Activated naive CD8-positive, alpha-beta T cell treated with anti-CD3 and anti-CD28 coated beads, Interleukin-2, amount 50 U/mL, for 16 hours (primary cell): ENCODE results near the gene IDS.
"Not testable (repeated sequence)": the region's sequence is repeated elsewhere in the genome, so short reads cannot be mapped to it uniquely, and the experiment has no call there.

Experiments used
- DNase-seq: peaks from one replicate; pipeline ENCODE4 v3.0.0-alpha.2; 2020; ENCODE audit warnings: low read depth, low spot score

IDS gene

DNA sequence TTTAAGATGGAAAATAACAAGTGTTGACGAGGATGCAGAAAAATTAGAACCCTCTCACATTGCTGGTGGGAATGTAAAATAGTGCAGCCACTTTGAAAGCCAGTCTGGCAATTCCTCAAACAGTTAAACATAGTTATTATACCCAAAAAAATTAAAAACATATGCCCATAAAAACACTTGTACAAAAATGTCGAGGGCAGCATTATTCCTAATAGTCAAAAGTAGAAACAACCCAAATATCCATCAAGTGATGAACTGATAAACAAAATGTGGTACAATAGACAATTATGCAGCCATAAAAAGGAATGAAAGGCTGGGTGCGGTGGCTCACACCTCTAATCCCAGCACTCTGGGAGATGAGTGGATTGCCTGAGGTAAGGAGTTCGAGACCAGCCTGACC, 6.3 kb downstream of the IDS start:
- DNase-seq: no peak

DNA sequence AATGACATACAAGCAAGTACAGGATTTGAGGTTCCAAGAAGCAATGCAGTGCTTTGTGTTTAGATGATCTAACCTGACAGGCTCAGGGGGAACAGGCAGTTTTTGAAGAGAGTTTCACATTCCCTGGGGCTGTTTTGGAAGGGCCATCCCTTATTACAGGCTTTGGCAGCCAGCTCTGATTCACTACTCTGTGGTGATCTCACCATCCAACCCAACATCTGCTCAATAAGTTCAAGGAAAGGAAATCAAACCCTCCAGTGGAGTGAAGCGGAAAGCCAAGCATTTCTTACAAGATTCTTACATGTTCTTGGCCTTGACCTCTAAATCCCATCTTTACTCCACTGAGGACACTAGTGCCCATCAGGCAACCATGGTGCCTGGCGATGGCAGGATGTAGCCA, 7.5 kb downstream of the IDS start:
- no peak for DNase-seq

DNA sequence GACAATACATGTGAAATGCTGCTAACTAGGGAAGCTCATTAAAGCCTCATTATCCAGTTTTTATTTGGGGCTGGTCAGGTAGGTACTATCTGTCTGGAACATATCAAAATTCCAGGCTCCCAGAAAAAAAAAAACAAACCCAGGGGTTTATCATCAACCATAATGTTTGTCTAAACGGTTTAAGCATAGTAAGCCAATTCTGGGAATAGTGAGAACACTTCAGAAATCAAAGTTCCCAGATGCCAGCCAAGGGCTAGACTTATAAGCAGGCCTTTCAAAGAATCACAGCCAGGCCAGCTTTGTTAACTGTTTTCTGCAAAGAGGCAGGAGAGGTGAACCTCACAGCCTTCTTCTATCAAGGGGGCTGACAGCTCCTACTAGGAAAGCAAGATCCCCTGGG, 8.1 kb downstream of the IDS start:
- no peak for DNase-seq

DNA sequence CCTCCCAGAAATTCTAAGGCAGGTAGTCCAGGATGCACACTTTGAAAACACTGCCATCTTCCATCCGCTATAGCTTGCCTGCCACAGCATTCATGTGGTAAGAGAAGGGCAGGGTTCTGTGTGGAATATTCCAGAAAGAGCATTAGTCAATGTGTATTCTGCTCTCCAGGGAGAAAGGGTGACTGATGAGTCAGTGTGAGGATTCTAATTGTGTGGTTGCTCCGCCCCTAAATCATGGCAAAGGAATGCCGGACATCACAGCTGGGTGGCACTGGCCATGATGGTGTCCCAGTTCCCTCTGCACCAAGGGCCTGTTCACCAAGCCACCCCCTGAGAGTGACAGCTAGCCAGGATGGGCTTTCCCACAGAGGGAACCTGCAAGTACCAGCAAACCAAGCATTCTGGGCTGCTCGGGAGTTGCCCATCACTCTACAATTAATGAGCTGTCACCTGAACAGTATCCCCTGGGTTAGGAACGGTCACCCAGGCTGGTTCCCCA, 9.5 kb downstream of the IDS start:
- DNase-seq: no peak

DNA sequence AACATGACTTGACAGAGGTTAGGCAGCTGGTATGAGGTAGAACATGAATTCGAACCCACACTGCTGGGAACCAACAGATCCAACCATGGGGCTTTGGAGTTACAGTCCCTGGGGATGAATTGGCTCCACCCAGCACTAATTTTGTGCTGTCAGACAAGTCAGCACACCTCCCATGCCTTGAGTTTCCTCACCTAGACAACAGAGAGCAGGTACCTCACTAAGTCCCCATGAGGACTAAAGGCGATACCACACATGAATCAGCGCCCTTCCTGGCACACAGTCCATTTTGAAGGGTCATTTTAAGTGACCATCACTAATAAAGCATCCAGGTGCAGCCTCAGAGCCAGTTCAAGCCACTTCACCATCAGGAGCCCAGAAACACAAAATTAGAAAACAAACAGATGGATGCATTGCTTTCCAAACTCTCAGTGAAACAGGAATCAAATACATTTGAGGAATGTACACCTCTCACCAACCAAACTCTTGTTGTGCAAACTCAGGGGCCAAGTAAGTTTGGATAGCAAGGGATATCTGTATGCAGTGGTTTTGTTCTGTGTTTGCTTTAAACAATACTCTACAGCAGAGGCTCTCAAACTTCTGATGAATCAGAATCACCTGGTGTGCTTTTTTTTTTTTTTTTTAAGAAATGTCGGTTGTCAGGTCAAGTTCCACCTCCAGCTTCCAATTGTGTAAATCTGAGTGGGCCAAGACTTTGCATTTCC, 10.1 kb downstream of the IDS start:
- no peak for DNase-seq

DNA sequence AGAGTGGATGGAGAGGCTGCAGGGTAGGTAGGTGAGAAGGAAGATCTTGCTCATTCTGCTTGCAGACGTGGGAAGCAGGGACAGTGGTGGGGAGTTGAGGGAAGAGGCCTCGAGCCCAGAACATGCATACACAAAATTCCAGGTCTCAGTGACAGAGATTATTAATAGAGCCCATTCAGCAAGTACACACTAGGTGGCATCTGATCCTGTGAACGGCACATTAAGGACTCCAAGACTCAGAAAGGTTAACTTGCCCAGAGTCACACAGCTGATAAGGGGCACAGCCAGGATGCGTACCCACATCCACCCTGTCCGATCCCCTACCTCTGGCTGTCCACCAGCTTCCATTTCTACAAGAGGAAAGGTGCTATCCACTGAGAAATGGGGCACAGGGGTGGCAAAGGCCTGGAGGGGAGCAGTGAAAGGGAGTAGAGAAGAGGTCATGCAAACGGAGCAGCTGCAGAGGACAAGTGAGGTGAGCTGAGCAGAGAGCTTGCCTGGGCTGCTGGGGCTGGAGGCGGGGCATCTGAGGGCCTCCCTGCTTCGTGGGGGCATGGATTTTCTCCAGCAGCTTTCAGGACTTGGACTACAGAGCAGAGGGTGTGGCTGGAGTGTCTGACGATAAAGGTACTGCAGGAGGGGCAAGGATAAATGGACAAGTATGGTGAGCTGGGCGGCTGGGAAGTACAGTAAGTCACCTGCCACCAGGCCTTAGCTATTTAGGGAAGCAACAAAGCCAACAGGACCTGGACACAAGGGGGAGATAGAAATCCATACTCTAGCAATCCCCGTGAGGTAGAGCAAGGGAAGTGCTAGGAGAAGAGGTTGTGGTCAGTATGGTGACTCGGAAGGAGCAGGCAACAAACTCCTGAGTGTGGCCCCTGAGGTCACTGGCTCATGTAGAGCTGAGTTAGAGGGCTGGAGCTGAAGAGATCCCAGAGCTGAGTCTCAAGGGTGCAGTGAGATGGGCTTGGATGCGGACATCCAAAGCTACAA, 11.2 kb downstream of the IDS start:
- no peak for DNase-seq

DNA sequence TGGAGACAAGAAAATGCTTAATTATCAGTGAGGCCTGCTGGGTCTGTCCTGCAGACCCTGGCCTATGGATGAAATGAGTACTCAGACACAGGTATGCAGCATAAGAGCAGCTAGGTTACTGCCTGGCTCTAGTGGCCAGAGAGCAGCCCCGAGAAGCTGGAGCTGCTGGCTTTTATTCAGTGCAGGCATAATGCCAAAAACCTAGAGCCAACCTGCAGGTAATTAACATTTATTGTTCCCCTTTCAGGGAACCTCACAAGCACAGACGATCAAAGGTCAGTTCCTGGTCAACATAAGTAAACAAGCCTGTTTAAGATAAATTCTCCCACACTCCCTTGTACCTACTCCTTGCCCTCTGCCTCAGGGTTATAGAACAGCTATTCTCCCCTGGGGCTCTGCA, 13.3 kb downstream of the IDS start:
- DNase-seq: no peak

DNA sequence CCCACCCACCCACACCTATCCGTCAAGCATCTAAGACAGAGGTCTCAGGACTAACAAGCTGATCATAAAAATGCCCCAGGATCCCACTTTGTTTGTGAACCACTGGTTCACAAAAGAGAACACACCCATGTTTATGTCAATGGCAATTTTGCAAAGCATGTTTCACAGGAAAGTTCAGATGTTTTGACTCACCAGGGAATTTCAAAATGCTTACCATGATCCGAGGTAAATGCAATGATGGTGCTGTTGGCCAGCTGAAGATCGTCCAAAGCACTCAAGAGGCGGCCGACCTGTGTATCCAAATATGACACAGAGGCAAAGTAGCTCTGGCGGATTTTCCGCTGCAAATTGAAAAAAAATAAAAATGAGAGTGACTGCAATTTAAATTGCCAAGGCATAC, 15.0 kb downstream of the IDS start:
- no peak for DNase-seq

DNA sequence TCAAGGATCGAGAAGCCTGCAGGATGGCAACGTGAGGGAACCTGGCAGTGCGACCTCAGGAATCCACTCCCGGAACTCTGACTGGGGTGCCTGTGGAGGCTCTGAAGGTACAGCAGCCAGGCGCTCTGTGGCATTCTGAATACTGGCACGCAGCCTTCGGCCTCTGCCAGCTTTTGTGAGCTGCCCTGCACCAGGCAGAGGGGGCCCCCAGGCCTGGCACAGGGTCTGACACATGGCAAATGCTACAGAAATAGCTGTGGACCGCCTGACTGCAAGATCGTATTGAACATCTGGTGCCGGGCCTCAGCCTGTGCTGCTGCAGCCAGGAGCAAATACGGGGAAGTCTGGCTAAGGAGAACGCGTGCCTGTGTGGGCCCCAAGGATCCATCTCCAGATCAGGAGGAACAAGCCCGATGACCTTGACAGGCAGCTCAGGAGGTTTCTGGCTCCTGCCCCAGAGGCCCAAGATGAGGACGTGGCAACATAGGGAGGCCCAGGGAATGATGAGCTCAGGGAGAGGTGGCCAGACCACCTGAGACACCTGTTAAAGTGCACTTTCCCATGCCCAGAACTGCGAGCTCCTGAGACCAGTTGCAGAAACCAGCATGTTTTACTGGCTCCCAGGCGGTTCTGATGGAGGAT, 16.6 kb downstream of the IDS start:
- not testable (repeated sequence) for DNase-seq

DNA sequence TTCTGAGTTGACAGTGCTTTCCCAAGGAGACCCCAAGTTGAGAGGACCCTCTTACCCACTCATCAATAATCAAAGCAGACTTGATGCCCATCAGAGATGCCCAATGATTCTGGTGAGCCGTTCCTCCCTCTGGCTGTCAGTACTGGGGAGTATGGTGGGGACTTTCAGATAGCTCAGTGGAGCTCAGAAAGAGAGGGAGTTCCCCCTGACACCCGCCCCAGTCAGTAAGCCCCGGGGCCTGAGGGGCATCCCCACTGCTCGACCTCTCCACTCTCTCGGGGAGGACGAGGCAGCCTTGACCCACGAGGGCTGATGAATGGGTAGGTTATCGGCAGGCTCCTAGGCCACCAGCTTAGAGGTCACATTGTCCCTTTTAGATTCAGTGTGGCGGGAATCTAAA, 17.1 kb downstream of the IDS start:
- not testable (repeated sequence) for DNase-seq

DNA sequence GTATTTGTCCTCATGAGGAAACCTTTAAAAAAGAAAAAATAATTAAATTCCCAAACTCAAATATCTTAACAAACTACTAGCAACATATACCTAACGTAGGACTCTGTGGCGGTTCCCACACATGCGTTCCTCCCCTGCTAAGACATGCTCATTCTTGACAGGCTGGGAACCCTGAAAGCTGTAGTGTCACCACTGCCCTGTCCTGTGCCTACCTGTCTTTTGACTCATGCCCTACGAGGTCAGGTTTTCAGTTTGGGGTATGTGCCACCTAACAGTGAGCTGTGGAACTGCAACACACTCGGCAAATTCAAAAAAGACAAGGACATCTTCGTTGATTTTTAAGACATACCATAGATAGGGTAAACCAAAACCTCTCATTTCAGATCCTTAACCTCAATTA, 17.8 kb downstream of the IDS start:
- no peak for DNase-seq

DNA sequence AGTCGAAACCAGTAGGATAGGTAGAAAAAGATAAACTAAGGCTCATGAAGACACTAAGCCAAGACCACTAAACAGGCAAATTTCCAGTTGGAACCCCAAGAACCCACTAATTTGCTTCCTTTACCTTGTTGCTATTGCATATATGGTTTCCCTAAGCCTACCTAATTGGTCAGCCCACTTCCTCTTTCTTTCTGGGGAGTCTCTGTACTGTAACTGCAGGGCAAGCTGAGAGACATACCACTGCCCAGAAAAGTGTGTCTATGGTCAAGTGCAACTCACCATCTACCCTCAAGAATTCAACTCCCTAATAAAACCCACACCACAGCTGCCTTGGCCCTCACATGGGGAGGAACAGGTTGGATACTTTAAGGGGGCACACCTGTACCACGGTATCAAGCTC, 28.6 kb downstream of the IDS start:
- DNase-seq: no peak

DNA sequence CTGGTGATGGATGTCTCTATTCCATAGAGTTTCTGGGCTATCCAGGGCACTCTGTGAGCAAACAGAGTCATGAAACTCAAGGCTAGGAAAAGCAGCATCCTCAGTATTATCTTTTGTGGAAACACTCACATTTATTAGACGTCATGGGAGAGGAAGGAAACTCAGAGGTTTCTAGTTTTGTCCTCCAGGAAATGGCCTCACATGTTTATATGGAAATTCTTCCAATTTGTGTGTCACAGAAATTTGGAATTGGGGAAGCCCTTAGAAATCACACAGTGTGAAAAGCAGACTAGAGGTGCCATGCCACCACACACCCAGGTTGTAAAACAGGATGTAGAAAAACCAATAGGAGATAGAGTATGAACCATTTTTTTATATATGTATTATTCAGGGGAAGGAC, 31.1 kb downstream of the IDS start:
- no peak for DNase-seq

DNA sequence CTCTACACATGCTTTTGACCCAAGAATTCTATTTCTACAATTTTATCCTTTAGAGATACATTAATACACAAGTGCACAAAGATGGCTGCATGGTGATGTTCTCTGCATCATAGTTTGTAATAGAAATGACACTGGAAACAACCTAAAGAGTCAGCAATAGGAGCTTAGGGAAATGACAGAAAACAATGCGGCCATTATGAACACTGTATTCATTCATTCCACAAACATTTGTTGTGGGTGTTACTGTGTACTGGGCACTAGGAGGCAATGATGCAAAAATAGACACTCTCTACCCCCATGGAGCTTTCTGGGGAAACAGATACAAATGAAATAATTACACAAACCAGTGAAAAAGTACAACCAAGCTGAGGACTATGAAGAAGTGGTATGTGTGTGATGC, 32.0 kb downstream of the IDS start:
- DNase-seq: no peak

DNA sequence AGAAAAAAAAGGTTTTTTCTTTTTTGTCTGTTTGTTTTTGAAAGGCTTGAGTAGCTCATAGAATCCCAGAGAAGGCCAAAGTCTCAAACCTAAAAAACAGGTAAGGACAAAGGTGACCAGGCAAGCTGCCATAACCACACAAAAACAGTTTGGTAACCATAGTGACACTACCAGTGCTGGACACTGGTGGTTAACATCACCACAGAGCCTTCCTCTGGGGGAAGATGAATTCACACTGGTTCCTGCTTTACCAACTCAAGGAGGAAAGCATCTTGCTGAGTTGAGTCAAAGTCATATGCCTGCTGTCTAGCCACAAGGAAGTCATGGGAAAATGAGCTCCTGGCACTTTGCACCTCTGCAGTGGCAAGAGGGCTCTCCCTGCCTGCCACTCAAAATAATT, 32.5 kb downstream of the IDS start:
- DNase-seq: no peak

DNA sequence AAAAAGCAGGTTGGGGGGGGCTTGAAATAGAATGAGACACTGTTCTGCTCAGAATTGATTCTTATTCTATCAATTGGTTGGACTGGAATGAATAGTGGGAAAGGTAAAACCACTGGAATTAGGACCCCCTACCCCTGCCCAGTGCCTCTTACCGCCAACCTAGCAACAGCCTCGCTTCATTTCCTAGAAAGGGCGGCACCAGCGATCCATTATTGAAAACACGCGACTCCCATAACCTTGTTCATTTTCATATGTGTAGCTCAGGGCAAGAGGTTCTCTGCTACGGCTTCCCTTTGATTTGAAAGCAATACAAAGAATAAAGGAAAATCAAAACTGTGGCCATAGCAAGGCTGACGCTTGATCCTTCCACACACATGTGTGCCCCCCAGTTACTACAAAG, 33.7 kb downstream of the IDS start:
- DNase-seq: no peak

DNA sequence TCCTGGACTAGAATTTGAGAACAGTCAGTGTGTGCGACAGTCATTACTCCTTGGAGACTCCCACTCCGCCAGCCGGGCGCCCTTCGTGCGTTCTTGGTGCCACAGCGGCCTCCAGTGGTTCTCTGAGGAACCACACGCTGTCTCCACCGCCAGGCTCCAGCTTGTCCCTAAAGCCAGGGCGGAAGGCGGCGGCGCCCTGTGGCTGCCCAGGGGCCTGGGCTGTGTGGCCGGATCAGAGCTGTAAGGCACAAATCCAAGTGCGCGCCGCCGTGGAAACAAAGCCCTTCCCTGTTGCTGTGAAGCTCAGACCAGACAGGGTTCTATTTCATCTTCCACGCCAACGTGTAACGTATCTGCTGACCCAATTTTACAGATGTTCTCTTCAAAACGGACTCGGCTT, 34.2 kb downstream of the IDS start:
- peak; percentile 1 for DNase-seq

DNA sequence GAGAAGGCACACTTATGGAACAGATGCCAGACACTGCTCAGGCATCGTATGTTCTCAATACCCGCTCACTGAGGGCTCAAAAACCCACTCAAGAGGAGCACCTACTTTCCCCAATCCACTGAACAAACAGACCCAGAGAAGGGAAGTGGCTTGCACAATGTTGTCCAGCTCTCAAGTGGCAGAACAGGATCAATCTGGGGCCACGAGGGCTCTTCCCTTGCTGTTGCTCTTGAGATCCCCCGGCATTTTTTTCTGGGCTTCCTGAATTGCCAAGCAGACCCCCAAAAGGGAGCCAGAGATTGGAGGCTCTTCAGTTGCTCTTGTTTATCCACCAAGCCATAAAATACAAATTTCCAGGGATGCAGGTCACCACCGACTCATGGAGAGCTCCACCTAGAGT, 35.7 kb downstream of the IDS start:
- no peak for DNase-seq

DNA sequence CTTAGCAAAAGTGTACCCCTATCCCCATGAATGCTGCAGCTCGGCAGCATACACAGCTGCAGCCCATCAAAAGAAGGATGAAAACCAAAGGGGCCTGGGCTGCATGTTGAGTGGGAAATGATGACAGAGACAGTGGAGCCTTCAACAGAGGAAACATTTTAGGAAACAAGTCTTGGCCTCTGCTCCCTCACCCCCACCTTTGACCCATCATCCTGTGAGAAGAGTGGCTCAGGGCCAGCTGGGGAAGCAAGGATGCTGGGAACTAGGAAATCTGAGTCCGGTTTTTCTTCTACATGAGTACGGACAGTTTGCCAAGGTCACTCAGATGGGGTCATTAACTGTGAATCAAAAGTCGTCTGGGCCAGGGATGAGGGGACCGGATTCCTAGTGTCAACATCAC, 37.2 kb downstream of the IDS start:
- DNase-seq: no peak

DNA sequence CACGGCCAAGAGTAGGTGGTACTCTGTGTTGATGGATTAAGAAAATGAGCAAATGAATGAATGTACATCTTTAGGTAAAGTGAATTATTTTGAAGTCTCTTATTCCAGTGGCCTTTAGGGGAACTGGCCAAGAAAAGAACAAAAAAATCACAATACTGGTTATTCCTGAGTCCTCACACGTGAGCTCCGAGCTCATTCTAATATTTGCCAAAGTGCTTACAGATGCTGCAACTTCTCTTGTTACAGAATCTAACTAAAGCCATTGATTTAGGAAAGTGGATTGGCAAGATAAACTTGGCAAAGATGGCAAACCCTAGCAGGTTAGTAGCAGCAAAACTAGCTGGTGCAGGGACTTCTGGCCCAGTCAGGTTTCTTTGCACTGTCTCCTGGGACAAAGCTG, 37.6 kb downstream of the IDS start:
- DNase-seq: no peak

DNA sequence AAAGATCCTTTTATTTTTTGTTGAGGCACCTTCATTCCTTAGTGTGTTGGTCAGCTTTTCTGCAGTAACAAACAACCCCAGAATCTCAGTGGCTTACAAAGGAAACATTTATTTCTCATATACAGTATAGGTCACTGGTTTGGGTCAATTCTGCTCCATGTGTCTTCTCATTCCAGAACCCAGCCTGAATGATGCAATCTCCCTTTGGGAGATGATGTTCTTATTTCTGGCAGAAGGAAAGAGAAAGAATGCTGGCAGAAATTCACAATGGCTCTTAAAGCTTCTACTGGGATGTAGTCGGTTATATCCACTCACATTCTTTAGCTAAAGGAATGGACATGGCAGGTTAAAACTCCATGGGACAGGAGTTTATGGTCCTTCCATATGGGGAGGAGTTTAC, 42.3 kb downstream of the IDS start:
- DNase-seq: no peak

DNA sequence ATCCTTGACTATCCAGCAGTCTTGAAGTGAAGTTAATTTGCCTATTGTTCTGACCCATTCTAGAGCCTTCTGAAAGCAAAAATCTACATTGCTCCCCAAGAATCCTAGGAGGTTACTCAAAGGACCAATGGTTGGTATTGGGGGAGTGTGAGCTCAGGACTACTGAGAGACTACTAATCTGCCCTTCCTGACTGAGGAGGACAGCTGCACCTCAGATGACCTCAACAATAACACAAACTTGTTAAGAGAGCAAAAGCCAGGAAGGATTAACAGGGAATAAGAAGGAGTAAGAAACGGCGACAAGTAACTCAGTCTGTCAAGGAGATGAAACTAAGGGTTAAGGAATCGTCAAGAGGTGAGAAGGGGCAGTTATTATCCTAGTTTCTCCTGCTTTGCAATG, 43.4 kb downstream of the IDS start:
- DNase-seq: no peak
